Progenitor cell of endocrine pancreas (in vitro differentiated cells): ENCODE results near the gene KIAA1755. TPM values are rescaled to one million over a fixed set of nuclear protein-coding genes. Genes with fewer than 3 reads are reported as not detected.

Source experiments
- DNase-seq: peaks from one replicate; pipeline ENCODE4 v3.0.0; 2021; ENCODE audit warnings: low spot score; ENCODE audit not compliant: unreplicated experiment
- H3K27ac Mint-ChIP-seq: 2 replicates; pipeline ENCODE4 v1.8.0; 2021; ENCODE audit warnings: mild to moderate bottlenecking, moderate library complexity, mixed read lengths
- H3K27me3 Mint-ChIP-seq: 2 replicates; pipeline ENCODE4 v1.8.0; 2021; ENCODE audit warnings: mixed read lengths
- H3K36me3 Mint-ChIP-seq: 2 replicates; pipeline ENCODE4 v1.8.0; 2022; ENCODE audit warnings: mixed read lengths; ENCODE audit not compliant: insufficient read depth
- H3K4me1 Mint-ChIP-seq: 2 replicates; pipeline ENCODE4 v1.8.0; 2021; ENCODE audit warnings: low read depth, mixed read lengths
- H3K4me3 Mint-ChIP-seq: 2 replicates; pipeline ENCODE4 v1.8.0; 2021; ENCODE audit warnings: low read depth, mild to moderate bottlenecking, moderate library complexity, mixed read lengths
- H3K9me3 Mint-ChIP-seq: 2 replicates; pipeline ENCODE4 v1.8.0; 2021; ENCODE audit warnings: low read depth, mixed read lengths
- CTCF ChIP-seq: fragments of 200-600 bp; sonication (generic); IDR thresholded peaks from one replicate; pipeline ENCODE4 v1.5.0; 2021; ENCODE audit warnings: antibody characterized with exemption, mild to moderate bottlenecking; ENCODE audit not compliant: unreplicated experiment
- total RNA-seq: library from RNA; stranded (reverse); gene quantifications from 2 replicates; pipeline ENCODE4 v1.2.1, GENCODE V29; 2021

Gene KIAA1755
- total RNA-seq, 1 donor from 2014 or later: 0.29 TPM

- Mint-ChIP-seq H3K27me3 (peaks cover 6% of the 10 kb centered on the region), H3K4me1 (no peaks in the 10 kb centered on the region), H3K4me3 (no peak overlapping the region), H3K27ac (no peak overlapping the region), H3K9me3 (peaks cover 3% of the 10 kb centered on the region), H3K36me3 (no peaks in the 10 kb centered on the region)
- DNase-seq: no peak
- no peak for TF ChIP-seq CTCF
Measured at GRCh38 chr20:38211200-38212097, 49.1 kb downstream of the KIAA1755 start.

GRCh38 chr20:38210741-38211140 lies 49.8 kb downstream of the KIAA1755 start:
- H3K36me3 Mint-ChIP-seq: no peaks in the 10 kb centered on the region
- peaks cover 4% of the 10 kb centered on the region for H3K9me3 Mint-ChIP-seq
- H3K4me1 Mint-ChIP-seq: no peaks in the 10 kb centered on the region
- no peak overlapping the region for H3K27ac Mint-ChIP-seq
- no peak overlapping the region for H3K4me3 Mint-ChIP-seq
- peaks cover 6% of the 10 kb centered on the region for H3K27me3 Mint-ChIP-seq
- TF ChIP-seq CTCF: no peak
- DNase-seq: no peak

- no peak overlapping the region for H3K4me3 Mint-ChIP-seq
- TF ChIP-seq CTCF: no peak
- DNase-seq: no peak
- peaks cover 6% of the 10 kb centered on the region for H3K27me3 Mint-ChIP-seq
- no peak overlapping the region for H3K27ac Mint-ChIP-seq
- H3K4me1 Mint-ChIP-seq: no peaks in the 10 kb centered on the region
- peaks cover 4% of the 10 kb centered on the region for H3K9me3 Mint-ChIP-seq
- H3K36me3 Mint-ChIP-seq: no peaks in the 10 kb centered on the region
Measured at GRCh38 chr20:38209736-38210405, 50.7 kb downstream of the KIAA1755 start.

GRCh38 chr20:38209054-38209675 lies 51.4 kb downstream of the KIAA1755 start:
- Mint-ChIP-seq H3K4me3 (no peak overlapping the region), H3K4me1 (no peaks in the 10 kb centered on the region), H3K36me3 (no peaks in the 10 kb centered on the region), H3K9me3 (peaks cover 4% of the 10 kb centered on the region), H3K27ac (no peak overlapping the region), H3K27me3 (peaks cover 6% of the 10 kb centered on the region)
- no peak for DNase-seq
- no peak for TF ChIP-seq CTCF

- TF ChIP-seq CTCF: no peak
- Mint-ChIP-seq H3K27ac (no peak overlapping the region), H3K4me3 (no peak overlapping the region), H3K36me3 (no peaks in the 10 kb centered on the region), H3K9me3 (peaks cover 4% of the 10 kb centered on the region), H3K4me1 (no peaks in the 10 kb centered on the region), H3K27me3 (peaks cover 6% of the 10 kb centered on the region)
- no peak for DNase-seq
Measured at GRCh38 chr20:38208523-38208922, 52.0 kb downstream of the KIAA1755 start.
